ENCODE results near the gene MAP9.

- TF ChIP-seq CTCF (conservative IDR thresholded peaks at IDR 0.05; ENCODE audit: low read depth, low read length) (no peak), CHD1 (IDR thresholded peaks at IDR 0.05; ENCODE audit: low read depth, low read length) (no peak)
Measured at GRCh38 chr4:155377276-155377675, 511 bp upstream of the MAP9 start.
